SU-DHL-6 (cell line): ENCODE measurements around the gene FXR1.
A peak's percentile ranks its signal among the peaks of the same experiment; 100 is the strongest.
"Not testable (repeated sequence)": the region's sequence is repeated elsewhere in the genome, so short reads cannot be mapped to it uniquely, and the experiment has no call there.

Experiments
- H2AFZ ChIP-seq: fragments of 200-600 bp; sonication (generic); 2 replicates; pipeline ENCODE4 v1.6.1; 2014; ENCODE audit warnings: low read depth, mild to moderate bottlenecking, moderate library complexity, mixed read lengths, antibody characterized with exemption, low read length; ENCODE audit not compliant: severe bottlenecking
- H3F3A ChIP-seq: fragments of 200-600 bp; shearing (Covaris generic); 2 replicates; pipeline ENCODE4 v1.6.0; 2016; ENCODE audit warnings: antibody characterized with exemption, mild to moderate bottlenecking; ENCODE audit not compliant: insufficient read depth
- H3K27ac ChIP-seq: fragments of 200-600 bp; sonication (generic); 2 replicates; pipeline ENCODE4 v1.5.1; 2016; ENCODE audit warnings: low read depth, mild to moderate bottlenecking, low read length, moderate library complexity, mixed read lengths
- H3K27me3 ChIP-seq: fragments of 200-600 bp; sonication (generic), shearing (Covaris generic); 2 replicates; pipeline ENCODE4 v1.6.0; 2014; ENCODE audit warnings: mild to moderate bottlenecking, low read length
- H3K36me3 ChIP-seq: fragments of 200-600 bp; sonication (generic); 2 replicates; pipeline ENCODE4 v1.6.1; 2014; ENCODE audit warnings: mild to moderate bottlenecking, low read length, mixed read lengths
- H3K4me2 ChIP-seq: fragments of 300-600, 200-600 bp; shearing (Covaris generic), sonication (generic); 2 replicates; pipeline ENCODE4 v1.6.0; 2014; ENCODE audit warnings: low read length, low read depth, mild to moderate bottlenecking; ENCODE audit not compliant: poor library complexity, severe bottlenecking
- H3K4me3 ChIP-seq: fragments of 200-600 bp; sonication (generic); 2 replicates; pipeline ENCODE4 v1.5.1; 2014; ENCODE audit warnings: antibody characterized with exemption, low read length, mild to moderate bottlenecking, mixed read lengths; ENCODE audit not compliant: insufficient read depth, poor library complexity, severe bottlenecking
- H3K79me2 ChIP-seq: fragments of 200-600 bp; sonication (generic); 2 replicates; pipeline ENCODE4 v1.6.1; 2014; ENCODE audit warnings: mild to moderate bottlenecking, low read length, moderate library complexity; ENCODE audit not compliant: insufficient read depth
- H3K9ac ChIP-seq: fragments of 200-600 bp; sonication (generic); 2 replicates; pipeline ENCODE4 v1.7.0; 2014; ENCODE audit warnings: mild to moderate bottlenecking, low read length
- H3K9me2 ChIP-seq: fragments of 200-600 bp; sonication (generic); replicated peaks from 2 replicates; pipeline ENCODE4 v1.6.1; 2014; ENCODE audit warnings: low read length; ENCODE audit not compliant: insufficient read depth
- H3K9me3 ChIP-seq: fragments of 200-600 bp; sonication (generic); 2 replicates; pipeline ENCODE4 v1.6.1; 2014; ENCODE audit warnings: low read length, mixed read lengths; ENCODE audit not compliant: insufficient read depth
- H4K20me1 ChIP-seq: fragments of 200-600 bp; sonication (generic); 2 replicates; pipeline ENCODE4 v1.6.1; 2014; ENCODE audit warnings: low read depth, mild to moderate bottlenecking, antibody characterized with exemption, low read length, moderate library complexity, mixed read lengths
- CTCF ChIP-seq: fragments of 200-600 bp; sonication (generic); IDR thresholded peaks from one replicate; pipeline ENCODE4 v1.5.1; 2017; ENCODE audit warnings: antibody characterized with exemption, mild to moderate bottlenecking, low read length, moderate library complexity; ENCODE audit not compliant: insufficient read depth, poor library complexity, severe bottlenecking
- EZH2phosphoT487 ChIP-seq: fragments of 200-600 bp; sonication (generic), shearing (Covaris generic); conservative IDR thresholded peaks from 2 replicates; pipeline ENCODE4 v1.6.1; 2018; ENCODE audit warnings: mild to moderate bottlenecking, antibody characterized with exemption, low read length, moderate library complexity, mixed read lengths

FXR1 gene

GRCh38 chr3:180989291-180990163, 77.1 kb downstream of the FXR1 start, which contains the start of gene DNAJC19:
Gene DNAJC19 (minus strand): TSS chr3:180989736. CDS start chr3:180989602, 134 bp downstream.
- Histone ChIP-seq H3K79me2 (peaks cover 6% of the 10 kb centered on the region), H3K36me3 (0 out of 2 replicates have a peak, but pooled peaks cover 8% of the 10 kb centered on the region), H2AFZ (peak within 1 kb of the TSS; percentile 97), H3K27ac (peak within 1 kb of the TSS; percentile 34), H3K9ac (peak within 1 kb of the TSS; percentile 69), H3K9me2 (no peaks in the 10 kb centered on the region), H3K9me3 (no peaks in the 10 kb centered on the region), H3K4me3 (peak within 1 kb of the TSS; percentile 80), H3K27me3 (no peaks in the 10 kb centered on the region), H3F3A (peaks cover 18% of the 10 kb centered on the region; the same call in 1 of the 2 replicates), H3K4me2 (peak within 1 kb of the TSS; percentile 92), H4K20me1 (no peaks in the 10 kb centered on the region)
- TF ChIP-seq CTCF: no peak

- Histone ChIP-seq H3K9me2 (no peaks in the 10 kb centered on the region), H3K27ac (no peak overlapping the region), H3K4me3 (peak overlapping the region; percentile 80), H3K79me2 (peaks cover 6% of the 10 kb centered on the region), H3K36me3 (0 out of 2 replicates have a peak, but pooled peaks cover 3% of the 10 kb centered on the region), H3F3A (peaks cover 10% of the 10 kb centered on the region; the same call in 1 of the 2 replicates), H4K20me1 (no peaks in the 10 kb centered on the region), H3K9ac (peak overlapping the region; percentile 69), H3K9me3 (no peaks in the 10 kb centered on the region), H2AFZ (peak overlapping the region; percentile 97), H3K4me2 (peak overlapping the region; percentile 92), H3K27me3 (no peaks in the 10 kb centered on the region)
- TF ChIP-seq EZH2phosphoT487 (no peak), CTCF (no peak)
Observed at GRCh38 chr3:180990505-180990904, 78.0 kb downstream of the FXR1 start.

GRCh38 chr3:180996415-180996932, 84.0 kb downstream of the FXR1 start:
- Histone ChIP-seq H3K4me2 (no peak overlapping the region), H4K20me1 (no peaks in the 10 kb centered on the region), H3K79me2 (no peaks in the 10 kb centered on the region), H3K36me3 (no peaks in the 10 kb centered on the region), H3K9ac (no peak overlapping the region), H2AFZ (no peak overlapping the region), H3K4me3 (no peak overlapping the region), H3K9me3 (no peaks in the 10 kb centered on the region), H3F3A (no peaks in the 10 kb centered on the region), H3K9me2 (no peaks in the 10 kb centered on the region), H3K27ac (no peak overlapping the region), H3K27me3 (no peaks in the 10 kb centered on the region)
- no peak for TF ChIP-seq CTCF

- H3K9ac ChIP-seq, H3K79me2 ChIP-seq, H4K20me1 ChIP-seq, H3K27me3 ChIP-seq, H3K4me2 ChIP-seq, H3F3A ChIP-seq, H3K36me3 ChIP-seq, H3K9me2 ChIP-seq, H3K4me3 ChIP-seq, H3K9me3 ChIP-seq, H3K27ac ChIP-seq, H2AFZ ChIP-seq: not testable (repeated sequence)
Observed at GRCh38 chr3:181002331-181002730, 89.9 kb downstream of the FXR1 start.

- not testable (repeated sequence) for H3K9me3 ChIP-seq, H3K4me3 ChIP-seq, H4K20me1 ChIP-seq, H3K79me2 ChIP-seq, H3K4me2 ChIP-seq, H3K27me3 ChIP-seq, H3F3A ChIP-seq, H3K27ac ChIP-seq, H3K9ac ChIP-seq, H2AFZ ChIP-seq, H3K36me3 ChIP-seq, H3K9me2 ChIP-seq
Observed at GRCh38 chr3:181003469-181003868, 91.0 kb downstream of the FXR1 start.
